Kidney epithelial cell (primary cell): Measurements from ENCODE around the gene FRRS1. TPM values are rescaled to one million over a fixed set of nuclear protein-coding genes. Genes with fewer than 3 reads are reported as not detected.

Experiments
- DNase-seq: peaks from one replicate; pipeline ENCODE4 v3.0.0-alpha.2; 2010; ENCODE audit warnings: low read depth
- H3K27me3 ChIP-seq: 2 replicates; pipeline ENCODE4 v1.6.0; 2011; ENCODE audit warnings: low read length; ENCODE audit not compliant: control insufficient read depth, insufficient read depth
- H3K36me3 ChIP-seq: 2 replicates; pipeline ENCODE4 v1.5.1; 2011; ENCODE audit warnings: low read length; ENCODE audit not compliant: control insufficient read depth, insufficient read depth
- H3K4me3 ChIP-seq: 2 replicates; pipeline ENCODE4 v1.5.1; 2011; ENCODE audit warnings: low read depth, mild to moderate bottlenecking, control low read depth, low read length
- CTCF ChIP-seq: IDR thresholded peaks from 2 replicates; pipeline ENCODE4 v1.5.1; 2011; ENCODE audit warnings: mild to moderate bottlenecking, moderate library complexity, low read length, control low read depth, inconsistent platforms; ENCODE audit not compliant: insufficient read depth, poor library complexity, severe bottlenecking
- total RNA-seq: library from RNA; depleted of rRNA; stranded (reverse); fragments of >200 nt; gene quantifications from 2 replicates; pipeline ENCODE4 v1.2.3, GENCODE V29; 2015

The FRRS1 gene
- total RNA-seq, 1 donor from 2014 or later, result 2.7 TPM

DNA sequence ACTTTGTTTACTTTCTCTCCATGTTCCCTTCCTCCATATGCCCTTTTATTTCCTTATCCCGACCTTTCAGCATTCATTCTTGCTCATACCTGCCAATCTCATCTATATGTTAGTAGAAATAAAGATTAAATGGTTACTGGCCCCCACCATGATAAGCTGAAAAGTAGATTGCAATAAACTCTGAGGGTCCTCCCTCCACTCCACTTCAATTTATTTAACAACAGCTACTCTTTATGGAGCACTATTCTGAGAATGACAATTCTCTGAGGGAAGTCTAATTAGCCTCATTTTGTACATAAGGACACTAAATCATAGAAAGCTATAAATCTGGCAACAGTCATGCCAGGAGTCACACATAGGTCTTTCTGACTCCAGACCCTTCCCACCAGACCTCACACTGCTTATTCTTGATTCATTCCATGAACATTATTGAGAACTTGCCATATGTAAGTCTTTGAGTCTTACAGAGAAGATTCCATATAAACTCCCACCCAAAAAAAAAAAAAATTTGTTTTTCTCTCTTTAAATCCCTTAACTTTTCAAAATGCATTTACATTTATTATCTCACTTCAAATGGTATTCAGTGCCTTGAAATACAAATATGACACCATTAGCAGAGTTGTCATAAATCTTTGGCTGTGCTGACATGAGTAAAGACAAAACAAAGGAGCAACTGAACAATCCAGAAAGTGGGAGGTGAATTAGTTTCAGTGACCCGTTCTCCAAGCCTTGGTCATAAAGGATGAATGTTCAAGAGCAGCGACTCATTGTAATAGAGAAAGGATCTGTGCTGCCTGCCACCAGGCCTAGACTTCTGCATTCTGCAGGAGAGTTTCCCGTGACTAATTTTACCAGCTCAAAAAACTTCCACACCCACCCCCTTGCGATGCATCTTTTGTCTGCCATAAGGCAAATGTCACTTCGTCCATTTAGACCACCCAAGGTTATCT lies 92.0 kb downstream of the FRRS1 start:
- DNase-seq, result no peak
- no peak overlapping the region for H3K4me3 ChIP-seq
- no peaks in the 10 kb centered on the region for H3K36me3 ChIP-seq

DNA sequence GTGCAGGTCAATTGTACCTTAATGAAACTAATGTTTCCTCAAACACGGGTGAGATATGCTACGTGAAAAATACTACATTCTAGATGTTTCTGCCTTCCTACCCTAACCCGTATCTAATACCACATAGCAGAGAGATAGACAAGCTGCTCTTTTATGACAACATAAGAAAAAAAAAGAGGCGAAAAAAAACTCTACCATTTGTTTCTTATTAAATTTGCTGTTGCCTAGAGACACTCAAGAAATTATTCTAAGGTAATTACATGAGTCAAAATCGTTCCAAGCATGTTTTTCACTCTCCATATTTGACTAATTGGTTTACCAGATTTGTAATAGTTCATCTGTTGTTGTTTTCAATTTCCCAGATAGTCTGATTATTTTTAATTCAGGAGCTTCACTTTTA lies 93.1 kb downstream of the FRRS1 start:
- no peak for DNase-seq
- TF ChIP-seq CTCF, result no peak
- Histone ChIP-seq H3K4me3 (no peak overlapping the region), H3K27me3 (no peaks in the 10 kb centered on the region), H3K36me3 (no peaks in the 10 kb centered on the region)

More for the DNA sequence above, 92.0 kb downstream of the FRRS1 start:
- no peak for TF ChIP-seq CTCF
- no peaks in the 10 kb centered on the region for H3K27me3 ChIP-seq

DNA sequence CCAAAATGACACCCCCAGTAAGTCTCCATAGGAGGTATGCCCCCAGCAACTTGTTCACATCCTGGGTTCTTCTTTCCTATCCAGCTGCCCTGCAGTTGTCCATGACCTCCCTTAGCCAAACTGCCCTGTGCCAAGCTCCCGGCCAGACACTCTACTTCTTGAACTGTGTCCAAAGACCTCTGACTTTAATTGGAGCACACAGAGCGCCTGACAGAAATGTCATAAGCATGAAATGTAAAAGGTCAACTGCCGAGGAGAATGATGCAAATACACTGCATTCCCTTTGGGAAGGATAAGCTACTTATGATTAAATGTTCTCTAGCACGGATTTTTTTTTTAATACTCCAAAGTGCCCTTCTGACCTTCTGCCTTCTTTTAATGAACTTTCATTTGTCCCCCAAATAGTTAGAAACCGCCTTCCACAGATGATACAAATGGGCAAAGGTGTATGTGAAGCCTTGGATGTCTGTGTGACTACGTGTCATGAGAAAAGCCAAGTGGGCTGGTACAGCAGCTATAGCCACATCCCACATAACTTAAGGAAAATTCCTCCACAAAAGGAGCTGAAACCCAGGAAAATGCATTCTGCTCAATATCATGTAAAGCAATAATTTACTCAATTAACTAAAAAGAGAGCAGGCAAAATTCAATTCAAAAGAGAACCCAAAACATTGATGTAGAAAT lies 93.8 kb downstream of the FRRS1 start:
- no peaks in the 10 kb centered on the region for H3K36me3 ChIP-seq
- DNase-seq, result no peak
- no peak overlapping the region for H3K4me3 ChIP-seq
- TF ChIP-seq CTCF, result no peak
- H3K27me3 ChIP-seq, result no peaks in the 10 kb centered on the region

- DNase-seq, result no peak
- no peaks in the 10 kb centered on the region for H3K36me3 ChIP-seq
- H3K27me3 ChIP-seq, result no peaks in the 10 kb centered on the region
- TF ChIP-seq CTCF, result no peak
- H3K4me3 ChIP-seq, result no peak overlapping the region
Observed at GRCh38 chr1:99672038-99672437, 94.4 kb downstream of the FRRS1 start.

- TF ChIP-seq CTCF, result no peak
- Histone ChIP-seq H3K36me3 (no peaks in the 10 kb centered on the region), H3K27me3 (no peaks in the 10 kb centered on the region), H3K4me3 (no peak overlapping the region)
- no peak for DNase-seq
Observed at GRCh38 chr1:99670583-99670982, 95.9 kb downstream of the FRRS1 start.

GRCh38 chr1:99669821-99670220 lies 96.6 kb downstream of the FRRS1 start:
- TF ChIP-seq CTCF, result no peak
- H3K4me3 ChIP-seq, result no peak overlapping the region
- DNase-seq, result no peak
- no peaks in the 10 kb centered on the region for H3K27me3 ChIP-seq
- no peaks in the 10 kb centered on the region for H3K36me3 ChIP-seq
